Trophoblast cell (in vitro differentiated cells and primary cell): ENCODE results near the gene PAX7.
"Not testable (repeated sequence)": the region's sequence is repeated elsewhere in the genome, so short reads cannot be mapped to it uniquely, and the experiment has no call there.

Source experiments
- DNase-seq, 2 donors: peaks; one replicate each; pipeline ENCODE4 v3.0.0-alpha.2; 2016
- H2AFZ ChIP-seq: 2 replicates; pipeline ENCODE4 v1.6.1; 2013; ENCODE audit warnings: low read length, moderate library complexity, mild to moderate bottlenecking; ENCODE audit not compliant: insufficient read depth, poor library complexity
- H2AK5ac ChIP-seq: 2 replicates; pipeline ENCODE4 v1.6.1; 2013; ENCODE audit warnings: mild to moderate bottlenecking, low read length
- H2BK120ac ChIP-seq: 2 replicates; pipeline ENCODE4 v1.6.1; 2013; ENCODE audit warnings: low read length, mild to moderate bottlenecking, moderate library complexity; ENCODE audit not compliant: insufficient read depth, poor library complexity
- H2BK12ac ChIP-seq: 2 replicates; pipeline ENCODE4 v1.6.1; 2013; ENCODE audit warnings: mild to moderate bottlenecking, low read length, moderate library complexity
- H2BK5ac ChIP-seq: 2 replicates; pipeline ENCODE4 v1.6.1; 2013; ENCODE audit warnings: low read length, low read depth, moderate library complexity, mild to moderate bottlenecking; ENCODE audit not compliant: poor library complexity
- H3K14ac ChIP-seq: 2 replicates; pipeline ENCODE4 v1.6.1; 2013; ENCODE audit warnings: mild to moderate bottlenecking, low read length
- H3K18ac ChIP-seq: 2 replicates; pipeline ENCODE4 v1.6.1; 2013; ENCODE audit warnings: mild to moderate bottlenecking, low read length
- H3K23ac ChIP-seq: 2 replicates; pipeline ENCODE4 v1.6.1; 2013; ENCODE audit warnings: low read length
- H3K27ac ChIP-seq: 2 replicates; pipeline ENCODE4 v1.5.1; 2013; ENCODE audit warnings: low read depth, mild to moderate bottlenecking, inconsistent platforms, low read length, moderate library complexity
- H3K27me3 ChIP-seq: 2 replicates; pipeline ENCODE4 v1.6.1; 2013; ENCODE audit warnings: inconsistent platforms, mild to moderate bottlenecking, low read length, moderate library complexity; ENCODE audit not compliant: insufficient read depth
- H3K36me3 ChIP-seq, 2 experiments: 1 replicate in 1 of 2; 2 replicates in 1 of 2; pipeline ENCODE4 v1.6.1; 2013; ENCODE audit warnings: low read length in 2 of 2, mild to moderate bottlenecking in 2 of 2, moderate library complexity in 1 of 2; ENCODE audit not compliant: insufficient read depth in 2 of 2, control insufficient read depth in 1 of 2
- H3K4ac ChIP-seq: 2 replicates; pipeline ENCODE4 v1.6.1; 2013; ENCODE audit warnings: low read depth, mild to moderate bottlenecking, low read length, moderate library complexity
- H3K4me1 ChIP-seq, 2 experiments: 1 replicate in 1 of 2; 2 replicates in 1 of 2; pipeline ENCODE4 v1.6.1; 2013; ENCODE audit warnings: low read length in 2 of 2, mild to moderate bottlenecking in 2 of 2, moderate library complexity in 1 of 2; ENCODE audit not compliant: insufficient read depth in 2 of 2, control insufficient read depth in 1 of 2
- H3K4me2 ChIP-seq: 2 replicates; pipeline ENCODE4 v1.6.1; 2013; ENCODE audit warnings: inconsistent platforms, mild to moderate bottlenecking, low read length, moderate library complexity
- H3K4me3 ChIP-seq: 2 replicates; pipeline ENCODE4 v1.5.1; 2013; ENCODE audit warnings: mild to moderate bottlenecking, low read depth, low read length, inconsistent platforms
- H3K79me1 ChIP-seq: one replicate; pipeline ENCODE4 v1.6.1; 2013; ENCODE audit warnings: low read length
- H3K79me2 ChIP-seq: 2 replicates; pipeline ENCODE4 v1.6.1; 2013; ENCODE audit warnings: low read length, mild to moderate bottlenecking; ENCODE audit not compliant: control insufficient read depth, insufficient read depth, poor library complexity
- H3K9ac ChIP-seq: 2 replicates; pipeline ENCODE4 v1.6.1; 2013; ENCODE audit warnings: mild to moderate bottlenecking, low read length
- H3K9me3 ChIP-seq: 2 replicates; pipeline ENCODE4 v1.6.1; 2013; ENCODE audit warnings: low read depth, mild to moderate bottlenecking, control low read depth, inconsistent platforms, low read length; ENCODE audit not compliant: insufficient read depth
- H4K12ac ChIP-seq: 2 replicates; pipeline ENCODE4 v1.6.1; 2013; ENCODE audit warnings: low read depth, mild to moderate bottlenecking, low read length, moderate library complexity
- H4K8ac ChIP-seq: 2 replicates; pipeline ENCODE4 v1.6.1; 2013; ENCODE audit warnings: low read depth, mild to moderate bottlenecking, low read length, moderate library complexity
- H4K91ac ChIP-seq: one replicate; pipeline ENCODE4 v1.6.1; 2013; ENCODE audit warnings: low read depth, mild to moderate bottlenecking, low read length, moderate library complexity
- WGBS: extraction: QIAGEN DNeasy Blood & Tissue Kit; methylation state at CpG from one replicate; pipeline ENCODE4 v1.1.7; 2013; ENCODE audit warnings: missing lambda C conversion rate; ENCODE audit not compliant: insufficient read length, insufficient coverage; ENCODE audit errors: extremely low coverage; 5-methylcytosine and 5-hydroxymethylcytosine counted together

The PAX7 gene

DNA sequence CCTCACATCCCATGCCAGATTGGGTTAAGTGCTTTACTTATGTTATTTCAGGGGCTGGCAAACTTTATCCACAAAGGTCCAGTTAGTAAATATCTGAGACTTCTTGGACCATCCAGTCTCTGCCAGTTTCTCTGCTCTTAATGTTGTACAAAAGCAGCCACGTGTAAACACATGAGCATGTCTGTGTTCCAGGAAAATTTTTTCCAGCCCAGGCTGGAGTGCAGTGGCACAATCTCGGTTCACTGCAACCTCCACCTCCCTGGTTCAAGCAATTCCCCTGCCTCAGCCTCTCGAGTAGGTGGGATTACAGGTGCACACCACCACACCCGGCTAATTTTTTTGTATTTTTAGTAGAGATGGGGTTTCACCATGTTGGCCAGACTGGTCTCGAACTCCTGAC lies 136.9 kb downstream of the PAX7 start:
- not testable (repeated sequence) for H3K14ac ChIP-seq, H2BK5ac ChIP-seq, H2AFZ ChIP-seq, H3K27me3 ChIP-seq, H3K27ac ChIP-seq, H3K23ac ChIP-seq, H3K4me2 ChIP-seq, H3K9ac ChIP-seq, H3K4ac ChIP-seq, H3K36me3 ChIP-seq, H4K12ac ChIP-seq, H4K8ac ChIP-seq, H3K9me3 ChIP-seq, H3K4me1 ChIP-seq, H4K91ac ChIP-seq, H3K79me2 ChIP-seq, DNase-seq, H3K18ac ChIP-seq, H3K4me3 ChIP-seq, H2BK12ac ChIP-seq, H2AK5ac ChIP-seq, H3K79me1 ChIP-seq, H2BK120ac ChIP-seq
- WGBS: no CpG with 5 or more reads among the region's 5 CpGs

DNA sequence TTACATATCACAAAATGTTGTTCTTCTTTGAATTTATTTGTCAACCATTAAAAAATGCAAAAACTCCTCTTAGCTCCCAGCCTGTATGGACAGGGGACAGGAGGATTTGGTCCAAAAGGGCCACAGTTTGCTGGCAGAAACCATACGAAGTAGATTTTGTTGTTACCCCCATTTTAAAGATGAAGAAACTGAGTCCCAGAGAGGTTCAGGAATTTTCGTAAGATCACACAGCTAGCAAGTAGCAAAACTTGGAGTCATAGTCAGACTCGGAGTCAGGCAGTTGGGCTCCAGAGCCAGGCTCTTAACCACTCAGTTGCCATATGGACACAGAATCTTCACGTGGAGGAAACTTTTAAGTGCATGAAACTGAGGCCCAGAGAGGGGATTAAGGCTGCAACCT lies 137.4 kb downstream of the PAX7 start:
- Histone ChIP-seq H2AFZ (no peak overlapping the region), H3K4ac (no peak overlapping the region), H3K79me2 (no peaks in the 10 kb centered on the region), H3K18ac (no peak overlapping the region), H3K79me1 (no peaks in the 10 kb centered on the region), H3K4me2 (no peak overlapping the region), H3K4me3 (no peak overlapping the region), H3K14ac (no peak overlapping the region), H3K27me3 (no peaks in the 10 kb centered on the region), H3K27ac (no peak overlapping the region), H2BK5ac (no peak overlapping the region), H2BK12ac (no peak overlapping the region), H3K9ac (no peak overlapping the region), H4K8ac (no peak overlapping the region), H3K36me3 (no peaks in the 10 kb centered on the region), H2BK120ac (no peak overlapping the region), H3K23ac (no peak overlapping the region), H2AK5ac (no peak overlapping the region), H4K12ac (no peak overlapping the region), H4K91ac (no peak overlapping the region), H3K4me1 (no peaks in the 10 kb centered on the region), H3K9me3 (no peaks in the 10 kb centered on the region)
- DNase-seq: no peak
- WGBS: no CpG with 5 or more reads among the region's 4 CpGs

GRCh38 chr1:18769140-18769539 lies 138.5 kb downstream of the PAX7 start:
- Histone ChIP-seq H4K8ac (no peak overlapping the region), H4K12ac (no peak overlapping the region), H2BK12ac (no peak overlapping the region), H3K4me3 (no peak overlapping the region), H3K4me2 (no peak overlapping the region), H3K79me1 (no peaks in the 10 kb centered on the region), H2BK5ac (no peak overlapping the region), H4K91ac (no peak overlapping the region), H3K18ac (no peak overlapping the region), H3K9ac (no peak overlapping the region), H3K79me2 (no peaks in the 10 kb centered on the region), H3K4me1 (no peaks in the 10 kb centered on the region), H3K14ac (no peak overlapping the region), H2AK5ac (no peak overlapping the region), H2BK120ac (no peak overlapping the region), H3K9me3 (no peaks in the 10 kb centered on the region), H2AFZ (no peak overlapping the region), H3K23ac (no peak overlapping the region), H3K27me3 (no peaks in the 10 kb centered on the region), H3K4ac (no peak overlapping the region), H3K27ac (no peak overlapping the region), H3K36me3 (no peaks in the 10 kb centered on the region)
- DNase-seq: no peak
- no CpG with 5 or more reads among the region's 7 CpGs for WGBS

DNA sequence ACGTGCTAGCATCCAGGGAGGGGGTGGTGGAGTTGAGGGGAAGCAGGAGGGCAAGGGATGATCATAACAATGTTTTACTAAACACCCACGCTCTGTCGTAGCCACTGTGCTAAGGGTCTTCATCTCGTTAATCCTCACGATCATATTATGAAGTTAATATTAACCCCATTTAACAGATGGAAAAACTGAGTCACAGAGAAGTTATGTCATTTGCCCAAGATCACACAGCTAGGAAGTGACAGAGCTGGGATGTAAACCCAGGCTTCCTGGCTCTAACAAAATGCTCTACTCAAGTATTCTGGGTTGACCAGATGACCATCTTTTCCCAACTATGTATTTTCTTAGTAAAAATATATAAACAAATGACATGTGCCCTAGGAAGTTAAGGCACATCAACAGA lies 140.2 kb downstream of the PAX7 start:
- no CpG with 5 or more reads among the region's 5 CpGs for WGBS
- H3K27ac ChIP-seq: no peak overlapping the region

More for the DNA sequence above, 140.2 kb downstream of the PAX7 start:
- DNase-seq: no peak
- Histone ChIP-seq H3K14ac (no peak overlapping the region), H4K91ac (no peak overlapping the region), H4K12ac (no peak overlapping the region), H3K23ac (no peak overlapping the region), H2AK5ac (no peak overlapping the region), H2AFZ (no peak overlapping the region), H4K8ac (no peak overlapping the region), H3K9ac (no peak overlapping the region), H2BK120ac (no peak overlapping the region), H3K36me3 (no peaks in the 10 kb centered on the region), H2BK5ac (no peak overlapping the region), H3K4ac (no peak overlapping the region), H3K9me3 (no peaks in the 10 kb centered on the region), H3K79me2 (no peaks in the 10 kb centered on the region), H3K18ac (no peak overlapping the region), H3K79me1 (no peaks in the 10 kb centered on the region), H3K27me3 (no peaks in the 10 kb centered on the region), H3K4me1 (no peaks in the 10 kb centered on the region), H2BK12ac (no peak overlapping the region), H3K4me2 (no peak overlapping the region), H3K4me3 (no peak overlapping the region)
